K562 (cell line): ENCODE results near the gene THG1L. TPM values are rescaled to one million over a fixed set of nuclear protein-coding genes. Genes with fewer than 3 reads are reported as not detected.

Experiments used
- GATA2 ChIP-seq: sonication (generic); formaldehyde crosslinking; IDR thresholded peaks from 2 replicates; pipeline ENCODE4 v1.4.0; 2020; ENCODE audit warnings: mild to moderate bottlenecking, missing genetic modification reagents
- GTF2A2 ChIP-seq: IDR thresholded peaks from 2 replicates; pipeline ENCODE4 v1.6.1; 2016; ENCODE audit warnings: mild to moderate bottlenecking, missing genetic modification characterization, missing compliant biosample characterization
- HEY1 ChIP-seq: fragments of 250-450 bp; sonication (Bioruptor Pico); IDR thresholded peaks from 2 replicates; pipeline ENCODE4 v1.5.0; 2020; ENCODE audit warnings: mild to moderate bottlenecking, moderate library complexity, borderline replicate concordance
- KAT8 ChIP-seq: fragments of 450-650 bp; IDR thresholded peaks from 2 replicates; pipeline ENCODE4 v1.6.1; 2016; ENCODE audit warnings: low read depth, mild to moderate bottlenecking
- MTA3 ChIP-seq: fragments of 450-650 bp; formaldehyde crosslinking; IDR thresholded peaks from 2 replicates; pipeline ENCODE4 v1.6.1; 2017; ENCODE audit warnings: mild to moderate bottlenecking, borderline replicate concordance
- MYC ChIP-seq, 2 experiments: fragments of 250-450 bp in 1 of 2; sonication (Bioruptor Pico) in 1 of 2; IDR thresholded peaks; 2 replicates each; pipeline versions ENCODE4 v1.5.1 to v1.6.1; 2012 to 2021; ENCODE audit warnings: low read depth in 2 of 2, borderline replicate concordance in 1 of 2, improper control_type of control experiment in 1 of 2, low read length in 1 of 2, mild to moderate bottlenecking in 1 of 2, moderate library complexity in 1 of 2
- NEUROD1 ChIP-seq: fragments of 150-350 bp; IDR thresholded peaks from 2 replicates; pipeline ENCODE4 v1.6.1; 2014; ENCODE audit warnings: borderline replicate concordance, low read length, low read depth; ENCODE audit not compliant: partially characterized antibody
- NFRKB ChIP-seq: fragments of 450-650 bp; IDR thresholded peaks from 2 replicates; pipeline ENCODE4 v1.6.1; 2016; ENCODE audit warnings: low read depth
- PHF20 ChIP-seq: fragments of 450-650 bp; IDR thresholded peaks from 2 replicates; pipeline ENCODE4 v1.6.1; 2018; ENCODE audit not compliant: partially characterized antibody
- RBFOX2 ChIP-seq: fragments of 200-400 bp; formaldehyde crosslinking; IDR thresholded peaks from 2 replicates; pipeline ENCODE4 v1.6.1; 2017; ENCODE audit warnings: low read depth, mild to moderate bottlenecking, low read length, moderate library complexity
- RBM25 ChIP-seq: fragments of 200-400 bp; formaldehyde crosslinking; IDR thresholded peaks from 2 replicates; pipeline ENCODE4 v1.6.1; 2018; ENCODE audit warnings: low read length, low read depth, moderate library complexity; ENCODE audit not compliant: severe bottlenecking
- RFX7 ChIP-seq: fragments of 250-450 bp; sonication (Bioruptor Pico); IDR thresholded peaks from 2 replicates; pipeline ENCODE4 v1.5.1; 2021; ENCODE audit warnings: mild to moderate bottlenecking
- SIRT6 ChIP-seq: IDR thresholded peaks from one replicate; pipeline ENCODE4 v1.6.1; 2012; ENCODE audit warnings: low read depth, mild to moderate bottlenecking, control low read depth, inconsistent platforms, low read length, moderate library complexity
- TAF7 ChIP-seq: fragments of 450-650 bp; IDR thresholded peaks from 2 replicates; pipeline ENCODE4 v1.6.1; 2016; ENCODE audit warnings: missing genetic modification characterization, missing compliant biosample characterization
- ZFP36 ChIP-seq: fragments of 150-350 bp; IDR thresholded peaks from 2 replicates; pipeline ENCODE4 v1.6.1; 2018; ENCODE audit warnings: low read length, low read depth; ENCODE audit not compliant: partially characterized antibody
- ZNF436 ChIP-seq: fragments of 250-450, 450-650 bp; sonication (Bioruptor Pico); formaldehyde crosslinking; IDR thresholded peaks from 2 replicates; pipeline ENCODE4 v1.7.0; 2020; ENCODE audit warnings: mild to moderate bottlenecking
- ZNF764 ChIP-seq: fragments of 250-450 bp; sonication (Bioruptor Pico); IDR thresholded peaks from 2 replicates; pipeline ENCODE4 v1.4.0; 2020; ENCODE audit warnings: low read depth, mild to moderate bottlenecking, moderate library complexity
- polyA plus RNA-seq, 8 experiments: library from polyadenylated mRNA; depleted of rRNA in 4 of 8; stranded (reverse) in 5 of 8; unstranded in 3 of 8; fragments of >200 nt; fragmentation: Nextera tagmentation in 2 of 8; fragmentation: Illumina TruSeq in 1 of 8; extraction: Ambion mirVana in 2 of 8; extraction: Trizol in 1 of 8; gene quantifications; 2 replicates each; pipeline versions ENCODE4 v1.2.1 to v1.2.3, GENCODE V29; 2011 to 2014; ENCODE audit warnings: inconsistent platforms in 1 of 8, missing spikeins in 1 of 8
- total RNA-seq, 7 experiments: library from RNA; depleted of rRNA in 6 of 7; stranded (reverse); fragments of >200 nt in 6 of 7; fragmentation: Illumina TruSeq in 2 of 7; extraction: Trizol in 2 of 7; gene quantifications; 2 replicates each; pipeline versions ENCODE4 v1.2.1 to v1.2.3, GENCODE V29; 2011 to 2021; ENCODE audit warnings: low replicate concordance in 1 of 7
- TF ChIP-seq, protein P1 (sequence below): fragments of 450-650 bp; IDR thresholded peaks from 2 replicates; pipeline ENCODE4 v1.6.1; 2017; ENCODE audit warnings: antibody characterized with exemption, mild to moderate bottlenecking
- TF ChIP-seq, protein P2 (sequence below): sonication (generic); formaldehyde crosslinking; IDR thresholded peaks from 2 replicates; pipeline ENCODE4 v1.8.0; 2022; ENCODE audit warnings: mild to moderate bottlenecking, low read depth, missing genetic modification reagents
- TF ChIP-seq, protein P3 (sequence below): sonication (generic); formaldehyde crosslinking; IDR thresholded peaks from 2 replicates; pipeline ENCODE4 v1.5.0; 2020; ENCODE audit warnings: missing genetic modification reagents

The THG1L gene
- total and polyA plus RNA-seq, 9 of the 15 experiments (the other 6 are each of a cell fraction or from before 2014, with no cell fraction given), result 21.8 to 40.7 (median 28.0) TPM

DNA sequence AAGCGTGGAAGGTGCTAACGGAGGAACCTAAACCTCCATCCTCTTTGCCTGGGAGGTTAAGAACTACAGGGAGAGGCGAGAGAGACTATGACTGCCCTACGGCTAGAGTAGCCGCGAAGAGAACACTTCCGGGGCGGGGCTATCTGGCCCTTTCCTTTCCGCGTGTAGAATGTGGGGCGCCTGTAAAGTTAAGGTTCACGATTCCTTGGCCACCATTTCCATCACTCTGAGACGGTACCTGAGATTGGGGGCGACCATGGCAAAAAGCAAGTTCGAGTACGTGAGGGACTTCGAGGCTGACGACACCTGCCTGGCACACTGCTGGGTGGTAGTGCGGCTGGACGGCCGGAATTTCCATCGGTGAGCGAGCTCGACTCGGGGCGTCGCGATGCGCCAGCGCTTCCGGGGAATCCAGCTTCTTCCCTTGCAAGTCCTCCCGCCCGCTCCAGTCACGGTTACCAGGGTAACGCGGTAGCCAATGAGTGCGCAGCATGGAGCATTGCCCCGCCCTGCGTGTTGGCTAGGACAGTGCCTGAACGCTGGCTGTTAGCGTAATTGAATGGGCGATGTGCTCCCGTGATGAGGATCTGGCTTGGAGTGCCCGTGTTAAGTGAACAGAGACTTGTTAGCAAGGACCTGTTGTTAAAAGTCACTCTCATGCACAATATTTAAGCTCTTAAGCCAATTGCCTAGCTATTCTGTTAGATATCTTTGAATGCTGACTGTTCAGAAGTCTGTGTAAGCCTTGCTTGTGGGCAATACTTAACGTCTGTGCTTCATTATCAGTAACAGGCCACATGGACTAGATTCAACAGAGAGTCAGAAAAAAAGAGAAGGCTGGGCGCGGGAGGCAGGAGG, at the start of gene THG1L (continued):
- peak; percentile 74 for TF ChIP-seq TAF7 (tag)
- no peak for TF ChIP-seq GTF2A2
- peak; percentile 80 for TF ChIP-seq NFRKB
- TF ChIP-seq, protein P1, sequence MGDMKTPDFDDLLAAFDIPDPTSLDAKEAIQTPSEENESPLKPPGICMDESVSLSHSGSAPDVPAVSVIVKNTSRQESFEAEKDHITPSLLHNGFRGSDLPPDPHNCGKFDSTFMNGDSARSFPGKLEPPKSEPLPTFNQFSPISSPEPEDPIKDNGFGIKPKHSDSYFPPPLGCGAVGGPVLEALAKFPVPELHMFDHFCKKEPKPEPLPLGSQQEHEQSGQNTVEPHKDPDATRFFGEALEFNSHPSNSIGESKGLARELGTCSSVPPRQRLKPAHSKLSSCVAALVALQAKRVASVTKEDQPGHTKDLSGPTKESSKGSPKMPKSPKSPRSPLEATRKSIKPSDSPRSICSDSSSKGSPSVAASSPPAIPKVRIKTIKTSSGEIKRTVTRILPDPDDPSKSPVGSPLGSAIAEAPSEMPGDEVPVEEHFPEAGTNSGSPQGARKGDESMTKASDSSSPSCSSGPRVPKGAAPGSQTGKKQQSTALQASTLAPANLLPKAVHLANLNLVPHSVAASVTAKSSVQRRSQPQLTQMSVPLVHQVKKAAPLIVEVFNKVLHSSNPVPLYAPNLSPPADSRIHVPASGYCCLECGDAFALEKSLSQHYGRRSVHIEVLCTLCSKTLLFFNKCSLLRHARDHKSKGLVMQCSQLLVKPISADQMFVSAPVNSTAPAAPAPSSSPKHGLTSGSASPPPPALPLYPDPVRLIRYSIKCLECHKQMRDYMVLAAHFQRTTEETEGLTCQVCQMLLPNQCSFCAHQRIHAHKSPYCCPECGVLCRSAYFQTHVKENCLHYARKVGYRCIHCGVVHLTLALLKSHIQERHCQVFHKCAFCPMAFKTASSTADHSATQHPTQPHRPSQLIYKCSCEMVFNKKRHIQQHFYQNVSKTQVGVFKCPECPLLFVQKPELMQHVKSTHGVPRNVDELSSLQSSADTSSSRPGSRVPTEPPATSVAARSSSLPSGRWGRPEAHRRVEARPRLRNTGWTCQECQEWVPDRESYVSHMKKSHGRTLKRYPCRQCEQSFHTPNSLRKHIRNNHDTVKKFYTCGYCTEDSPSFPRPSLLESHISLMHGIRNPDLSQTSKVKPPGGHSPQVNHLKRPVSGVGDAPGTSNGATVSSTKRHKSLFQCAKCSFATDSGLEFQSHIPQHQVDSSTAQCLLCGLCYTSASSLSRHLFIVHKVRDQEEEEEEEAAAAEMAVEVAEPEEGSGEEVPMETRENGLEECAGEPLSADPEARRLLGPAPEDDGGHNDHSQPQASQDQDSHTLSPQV, result 0 out of 2 replicates have a peak, but pooled peaks have one; percentile 36
- TF ChIP-seq GATA2 (CRISPR knock-in tag), result peak; percentile 60; the same call in 1 of the 2 replicates
- TF ChIP-seq RBFOX2, result peak; percentile 97
- TF ChIP-seq, protein P2, sequence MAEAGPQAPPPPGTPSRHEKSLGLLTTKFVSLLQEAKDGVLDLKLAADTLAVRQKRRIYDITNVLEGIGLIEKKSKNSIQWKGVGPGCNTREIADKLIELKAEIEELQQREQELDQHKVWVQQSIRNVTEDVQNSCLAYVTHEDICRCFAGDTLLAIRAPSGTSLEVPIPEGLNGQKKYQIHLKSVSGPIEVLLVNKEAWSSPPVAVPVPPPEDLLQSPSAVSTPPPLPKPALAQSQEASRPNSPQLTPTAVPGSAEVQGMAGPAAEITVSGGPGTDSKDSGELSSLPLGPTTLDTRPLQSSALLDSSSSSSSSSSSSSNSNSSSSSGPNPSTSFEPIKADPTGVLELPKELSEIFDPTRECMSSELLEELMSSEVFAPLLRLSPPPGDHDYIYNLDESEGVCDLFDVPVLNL (CRISPR knock-in tag), result no peak
- TF ChIP-seq SIRT6, result no peak
- TF ChIP-seq ZFP36, result no peak
- no peak for TF ChIP-seq HEY1 (CRISPR knock-in tag)
- no peak for TF ChIP-seq ZNF764 (CRISPR knock-in tag)
- no peak for TF ChIP-seq RFX7
- peak; percentile 63 for TF ChIP-seq RBM25
- peak; percentile 92 for TF ChIP-seq PHF20
- TF ChIP-seq MYC (IDR thresholded peaks at IDR 0.05; ENCODE audit: low read depth, low read length), result peak; percentile 89
- TF ChIP-seq MYC (CRISPR knock-in tag; IDR thresholded peaks at IDR 0.05; ENCODE audit: borderline replicate concordance, low read depth), result peak; percentile 67; the same call in 1 of the 2 replicates
- TF ChIP-seq ZNF436 (CRISPR knock-in tag), result no peak
- peak; percentile 53; the same call in 1 of the 2 replicates for TF ChIP-seq MTA3
- TF ChIP-seq, protein P3, sequence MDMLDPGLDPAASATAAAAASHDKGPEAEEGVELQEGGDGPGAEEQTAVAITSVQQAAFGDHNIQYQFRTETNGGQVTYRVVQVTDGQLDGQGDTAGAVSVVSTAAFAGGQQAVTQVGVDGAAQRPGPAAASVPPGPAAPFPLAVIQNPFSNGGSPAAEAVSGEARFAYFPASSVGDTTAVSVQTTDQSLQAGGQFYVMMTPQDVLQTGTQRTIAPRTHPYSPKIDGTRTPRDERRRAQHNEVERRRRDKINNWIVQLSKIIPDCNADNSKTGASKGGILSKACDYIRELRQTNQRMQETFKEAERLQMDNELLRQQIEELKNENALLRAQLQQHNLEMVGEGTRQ, result no peak
- TF ChIP-seq KAT8, result no peak
- TF ChIP-seq NEUROD1, result peak; percentile 47
